GM23338 (cell line): ENCODE measurements around the gene FAM162A. TPM values are rescaled to one million over a fixed set of nuclear protein-coding genes. Genes with fewer than 3 reads are reported as not detected.

Experiments used
- ATAC-seq: fragments of 200-7000 bp; cut with Tn5 transposase; 3 replicates; pipeline ENCODE4 v1.9.1; 2020
- DNase-seq: peaks from one replicate; pipeline ENCODE4 v3.0.0-alpha.2; 2015; ENCODE audit warnings: low spot score
- H2AFZ ChIP-seq: fragments of 200-600 bp; sonication (generic); 2 replicates; pipeline ENCODE4 v1.8.0; 2016; ENCODE audit warnings: antibody characterized with exemption, mild to moderate bottlenecking, moderate library complexity
- H3F3A ChIP-seq: fragments of 200-600 bp; sonication (generic); replicated peaks from 2 replicates; pipeline ENCODE4 v1.8.0; 2017; ENCODE audit warnings: antibody characterized with exemption, mixed run types, low read depth
- H3K27ac ChIP-seq: fragments of 200-600 bp; sonication (generic); 2 replicates; pipeline ENCODE4 v1.6.1; 2016; ENCODE audit warnings: low read depth
- H3K27me3 ChIP-seq: fragments of 200-600 bp; sonication (generic); 2 replicates; pipeline ENCODE4 v1.8.0; 2016; ENCODE audit warnings: mild to moderate bottlenecking, mixed run types, moderate library complexity; ENCODE audit not compliant: insufficient read depth
- H3K36me3 ChIP-seq: fragments of 200-600 bp; sonication (generic); 2 replicates; pipeline ENCODE4 v1.8.0; 2016; ENCODE audit warnings: mild to moderate bottlenecking; ENCODE audit not compliant: insufficient read depth
- H3K4me1 ChIP-seq: fragments of 200-600 bp; sonication (generic); 2 replicates; pipeline ENCODE4 v1.8.0; 2016; ENCODE audit warnings: mild to moderate bottlenecking, moderate library complexity; ENCODE audit not compliant: insufficient read depth
- H3K4me2 ChIP-seq: fragments of 200-600 bp; sonication (generic); 2 replicates; pipeline ENCODE4 v1.7.1; 2017; ENCODE audit warnings: mixed run types
- H3K4me3 ChIP-seq: fragments of 200-600 bp; sonication (generic); 2 replicates; pipeline ENCODE4 v1.6.1; 2016; ENCODE audit warnings: mixed run types
- H3K79me2 ChIP-seq: fragments of 200-600 bp; sonication (generic); replicated peaks from 2 replicates; pipeline ENCODE4 v1.8.0; 2017; ENCODE audit warnings: mild to moderate bottlenecking; ENCODE audit not compliant: insufficient read depth
- H3K9me2 ChIP-seq: fragments of 200-600 bp; sonication (generic); 2 replicates; pipeline ENCODE4 v1.8.0; 2017; ENCODE audit not compliant: insufficient read depth
- H4K20me1 ChIP-seq: fragments of 200-600 bp; sonication (generic); replicated peaks from 2 replicates; pipeline ENCODE4 v1.8.0; 2017; ENCODE audit warnings: mild to moderate bottlenecking; ENCODE audit not compliant: insufficient read depth
- H3K27ac Mint-ChIP-seq: 2 replicates; pipeline ENCODE4 v1.8.0; 2020; ENCODE audit warnings: inconsistent platforms, mild to moderate bottlenecking, moderate library complexity, mixed read lengths
- H3K27me3 Mint-ChIP-seq: 3 replicates; pipeline ENCODE4 v1.8.0; 2022; ENCODE audit warnings: low read depth, mild to moderate bottlenecking, moderate library complexity, mixed read lengths, inconsistent platforms; ENCODE audit not compliant: insufficient read depth, poor library complexity
- H3K36me3 Mint-ChIP-seq: 3 replicates; pipeline ENCODE4 v1.8.0; 2021; ENCODE audit warnings: low read depth, mild to moderate bottlenecking, inconsistent platforms, moderate library complexity, mixed read lengths
- H3K4me1 Mint-ChIP-seq: 3 replicates; pipeline ENCODE4 v1.8.0; 2020; ENCODE audit warnings: mild to moderate bottlenecking, inconsistent platforms, mixed read lengths
- H3K4me3 Mint-ChIP-seq: 3 replicates; pipeline ENCODE4 v1.8.0; 2021; ENCODE audit warnings: moderate library complexity, mild to moderate bottlenecking, inconsistent platforms, mixed read lengths
- H3K9me3 Mint-ChIP-seq: 3 replicates; pipeline ENCODE4 v1.8.0; 2020; ENCODE audit warnings: moderate library complexity, mild to moderate bottlenecking, inconsistent platforms, mixed read lengths
- ETS1 ChIP-seq: IDR thresholded peaks from 2 replicates; pipeline ENCODE4 v1.6.1; 2016; ENCODE audit warnings: antibody characterized with exemption
- EZH2 ChIP-seq: fragments of 200-600 bp; sonication (generic); IDR thresholded peaks from one replicate; pipeline ENCODE4 v1.8.0; 2017; ENCODE audit warnings: antibody characterized with exemption, mild to moderate bottlenecking, low read depth; ENCODE audit not compliant: unreplicated experiment
- EZH2phosphoT487 ChIP-seq: fragments of 200-600 bp; sonication (generic); IDR thresholded peaks from one replicate; pipeline ENCODE4 v1.8.1; 2018; ENCODE audit warnings: antibody characterized with exemption; ENCODE audit not compliant: unreplicated experiment
- NANOG ChIP-seq: IDR thresholded peaks from 2 replicates; pipeline ENCODE4 v1.6.1; 2016; ENCODE audit warnings: antibody characterized with exemption, borderline replicate concordance
- REST ChIP-seq: IDR thresholded peaks from one replicate; pipeline ENCODE4 v1.6.1; 2018; ENCODE audit warnings: antibody characterized with exemption; ENCODE audit not compliant: unreplicated experiment
- ZNF114 ChIP-seq: fragments of 250-450 bp; sonication (Bioruptor Pico); IDR thresholded peaks from 2 replicates; pipeline ENCODE4 v1.5.0; 2020; ENCODE audit warnings: mild to moderate bottlenecking, moderate library complexity
- polyA plus RNA-seq: library from polyadenylated mRNA; unstranded; fragments of >200 nt; fragmentation: Nextera tagmentation; extraction: Ambion mirVana; gene quantifications from 2 replicates; pipeline ENCODE4 v1.2.1, GENCODE V29; 2016
- total RNA-seq: library from RNA; depleted of rRNA; stranded (reverse); fragments of >200 nt; shearing (Covaris generic); gene quantifications from 2 replicates; pipeline ENCODE4 v1.2.3, GENCODE V29; 2014

The FAM162A gene
- total and polyA plus RNA-seq, 2 experiments from 2014 or later, result 35.9 to 234 TPM

GRCh38 chr3:122407946-122408345 lies 24.0 kb downstream of the FAM162A start:
- Histone ChIP-seq H3K27ac (no peak overlapping the region), H3K4me1 (no peaks in the 10 kb centered on the region), H3K4me3 (no peak overlapping the region), H3K36me3 (peaks cover 9% of the 10 kb centered on the region), H3K27me3 (no peaks in the 10 kb centered on the region), H2AFZ (no peak overlapping the region), H3K79me2 (no peaks in the 10 kb centered on the region), H3K4me2 (no peak overlapping the region), H3F3A (no peaks in the 10 kb centered on the region), H4K20me1 (peaks cover 5% of the 10 kb centered on the region; the same call in 1 of the 2 replicates), H3K9me2 (no peaks in the 10 kb centered on the region)
- no peak for ATAC-seq
- TF ChIP-seq EZH2 (no peak), EZH2phosphoT487 (no peak), ETS1 (no peak), REST (no peak)
- no peaks in the 10 kb centered on the region for H3K4me1 Mint-ChIP-seq
- H3K27ac Mint-ChIP-seq, result no peak overlapping the region
- H3K36me3 Mint-ChIP-seq, result peaks cover 23% of the 10 kb centered on the region
- no peaks in the 10 kb centered on the region for H3K9me3 Mint-ChIP-seq
- no peak overlapping the region for H3K4me3 Mint-ChIP-seq
- no peaks in the 10 kb centered on the region for H3K27me3 Mint-ChIP-seq
- DNase-seq, result no peak

- no peak overlapping the region for H3K4me3 Mint-ChIP-seq
- Histone ChIP-seq H3F3A (no peaks in the 10 kb centered on the region), H3K9me2 (no peaks in the 10 kb centered on the region), H4K20me1 (peaks cover 5% of the 10 kb centered on the region; the same call in 1 of the 2 replicates), H3K4me1 (no peaks in the 10 kb centered on the region), H3K36me3 (peaks cover 9% of the 10 kb centered on the region), H3K4me2 (no peak overlapping the region), H3K4me3 (no peak overlapping the region), H3K27ac (no peak overlapping the region), H2AFZ (no peak overlapping the region), H3K79me2 (no peaks in the 10 kb centered on the region), H3K27me3 (no peaks in the 10 kb centered on the region)
- peaks cover 23% of the 10 kb centered on the region for H3K36me3 Mint-ChIP-seq
- no peaks in the 10 kb centered on the region for H3K4me1 Mint-ChIP-seq
- H3K27ac Mint-ChIP-seq, result no peak overlapping the region
- H3K9me3 Mint-ChIP-seq, result no peaks in the 10 kb centered on the region
- TF ChIP-seq ZNF114 (no peak), NANOG (no peak)
- DNase-seq (no peak), ATAC-seq (no peak)
- H3K27me3 Mint-ChIP-seq, result no peaks in the 10 kb centered on the region
Measured at GRCh38 chr3:122409446-122409845, 25.5 kb downstream of the FAM162A start.

- peaks cover 6% of the 10 kb centered on the region; the same call in 2 of the 3 replicates for H3K4me1 Mint-ChIP-seq
- ATAC-seq, result no peak
Measured at GRCh38 chr3:122410111-122410510, 26.1 kb downstream of the FAM162A start.

More at GRCh38 chr3:122410111-122410510, 26.1 kb downstream of the FAM162A start:
- no peaks in the 10 kb centered on the region for H3K79me2 ChIP-seq
- H3K27me3 ChIP-seq, result no peaks in the 10 kb centered on the region
- H4K20me1 ChIP-seq, result peaks cover 5% of the 10 kb centered on the region; the same call in 1 of the 2 replicates
- H3K9me2 ChIP-seq, result no peaks in the 10 kb centered on the region
- DNase-seq, result no peak
- H3K27me3 Mint-ChIP-seq, result no peaks in the 10 kb centered on the region
- H3F3A ChIP-seq, result no peaks in the 10 kb centered on the region
- TF ChIP-seq ETS1 (no peak), NANOG (no peak)
- H3K9me3 Mint-ChIP-seq, result no peaks in the 10 kb centered on the region
- no peak overlapping the region for H3K4me3 ChIP-seq
- H3K4me2 ChIP-seq, result no peak overlapping the region
- no peak overlapping the region for H2AFZ ChIP-seq
- no peak overlapping the region for H3K27ac Mint-ChIP-seq
- peaks cover 9% of the 10 kb centered on the region for H3K36me3 ChIP-seq
- no peak overlapping the region for H3K4me3 Mint-ChIP-seq
- H3K4me1 ChIP-seq, result no peaks in the 10 kb centered on the region
- H3K27ac ChIP-seq, result no peak overlapping the region
- H3K36me3 Mint-ChIP-seq, result peaks cover 23% of the 10 kb centered on the region
